H9 (cell line): Measurements from ENCODE around the gene LRRFIP1. TPM values are rescaled to one million over a fixed set of nuclear protein-coding genes. Genes with fewer than 3 reads are reported as not detected.

Experiments
- DNase-seq: peaks from one replicate; pipeline ENCODE4 v3.0.0-alpha.2; 2017
- H2AFZ ChIP-seq: one replicate; pipeline ENCODE4 v1.6.1; 2013; ENCODE audit warnings: mild to moderate bottlenecking, low read length, control low read depth, moderate library complexity
- H2AK5ac ChIP-seq: 2 replicates; pipeline ENCODE4 v1.6.1; 2013; ENCODE audit warnings: low read length, control low read depth, mixed read lengths; ENCODE audit not compliant: insufficient read length
- H2BK120ac ChIP-seq: one replicate; pipeline ENCODE4 v1.6.1; 2013; ENCODE audit warnings: low read depth, mild to moderate bottlenecking, low read length, control low read depth, inconsistent platforms; ENCODE audit not compliant: poor library complexity, severe bottlenecking
- H2BK12ac ChIP-seq: 2 replicates; pipeline ENCODE4 v1.6.1; 2013; ENCODE audit warnings: low read length, control low read depth, mixed read lengths, low read depth; ENCODE audit not compliant: insufficient read length
- H2BK15ac ChIP-seq: 2 replicates; pipeline ENCODE4 v1.6.1; 2013; ENCODE audit warnings: low read depth, low read length, control low read depth
- H2BK20ac ChIP-seq: one replicate; pipeline ENCODE4 v1.6.1; 2013; ENCODE audit warnings: low read depth, mild to moderate bottlenecking, low read length, control low read depth, inconsistent platforms; ENCODE audit not compliant: poor library complexity, severe bottlenecking
- H2BK5ac ChIP-seq: 2 replicates; pipeline ENCODE4 v1.6.1; 2013; ENCODE audit warnings: low read length, control low read depth, mixed read lengths; ENCODE audit not compliant: insufficient read length
- H3K14ac ChIP-seq: 2 replicates; pipeline ENCODE4 v1.6.1; 2013; ENCODE audit warnings: low read length, control low read depth; ENCODE audit not compliant: insufficient read depth
- H3K18ac ChIP-seq: 2 replicates; pipeline ENCODE4 v1.6.1; 2013; ENCODE audit warnings: low read depth, mild to moderate bottlenecking, mixed read lengths, low read length, control low read depth; ENCODE audit not compliant: insufficient read length
- H3K23ac ChIP-seq: 2 replicates; pipeline ENCODE4 v1.6.1; 2013; ENCODE audit warnings: low read length, control low read depth, mixed read lengths, low read depth; ENCODE audit not compliant: insufficient read length
- H3K23me2 ChIP-seq: 2 replicates; pipeline ENCODE4 v1.6.1; 2013; ENCODE audit warnings: low read depth, mild to moderate bottlenecking, mixed read lengths, low read length, control low read depth; ENCODE audit not compliant: insufficient read length, poor library complexity, severe bottlenecking
- H3K27ac ChIP-seq: 2 replicates; pipeline ENCODE4 v1.5.1; 2013; ENCODE audit warnings: low read length, control low read depth, mixed read lengths, low read depth; ENCODE audit not compliant: insufficient read length
- H3K27me3 ChIP-seq: 2 replicates; pipeline ENCODE4 v1.6.1; 2013; ENCODE audit warnings: low read length, control low read depth, inconsistent platforms; ENCODE audit not compliant: insufficient read depth
- H3K4ac ChIP-seq: 2 replicates; pipeline ENCODE4 v1.6.1; 2013; ENCODE audit warnings: low read depth, mild to moderate bottlenecking, control low read depth, inconsistent platforms, low read length, moderate library complexity
- H3K4me1 ChIP-seq: 2 replicates; pipeline ENCODE4 v1.6.1; 2013; ENCODE audit warnings: low read length, control low read depth, inconsistent platforms; ENCODE audit not compliant: insufficient read depth
- H3K4me2 ChIP-seq: 2 replicates; pipeline ENCODE4 v1.6.1; 2013; ENCODE audit warnings: low read length, control low read depth, mixed read lengths; ENCODE audit not compliant: insufficient read length, insufficient read depth
- H3K56ac ChIP-seq: 2 replicates; pipeline ENCODE4 v1.6.1; 2013; ENCODE audit warnings: low read depth, mild to moderate bottlenecking, mixed read lengths, low read length, control low read depth; ENCODE audit not compliant: insufficient read length
- H3K79me1 ChIP-seq: 2 replicates; pipeline ENCODE4 v1.6.1; 2013; ENCODE audit warnings: low read depth, mild to moderate bottlenecking, moderate library complexity, low read length, control low read depth, inconsistent platforms; ENCODE audit not compliant: insufficient read depth, poor library complexity, severe bottlenecking
- H3K79me2 ChIP-seq: 2 replicates; pipeline ENCODE4 v1.6.1; 2013; ENCODE audit warnings: low read length, control low read depth, inconsistent platforms; ENCODE audit not compliant: insufficient read depth
- H3K9ac ChIP-seq: 2 replicates; pipeline ENCODE4 v1.6.1; 2013; ENCODE audit warnings: low read length, control low read depth, mixed read lengths; ENCODE audit not compliant: insufficient read length; ENCODE audit errors: extremely low read depth
- H3K9me3 ChIP-seq: one replicate; pipeline ENCODE4 v1.6.1; 2013; ENCODE audit warnings: low read depth, low read length, inconsistent platforms; ENCODE audit not compliant: control insufficient read depth
- H3T11ph ChIP-seq: one replicate; pipeline ENCODE4 v1.6.1; 2013; ENCODE audit warnings: mild to moderate bottlenecking, low read length, control low read depth, inconsistent platforms
- H4K20me1 ChIP-seq: one replicate; pipeline ENCODE4 v1.6.1; 2013; ENCODE audit not compliant: control insufficient read depth, insufficient read length, insufficient read depth
- H4K5ac ChIP-seq: 2 replicates; pipeline ENCODE4 v1.6.1; 2013; ENCODE audit warnings: low read depth, mild to moderate bottlenecking, mixed read lengths, low read length, control low read depth; ENCODE audit not compliant: insufficient read length
- H4K8ac ChIP-seq: replicated peaks from 2 replicates; pipeline ENCODE4 v1.6.1; 2013; ENCODE audit warnings: low read length, control low read depth, mixed read lengths, low read depth; ENCODE audit not compliant: insufficient read length
- H4K91ac ChIP-seq: 2 replicates; pipeline ENCODE4 v1.6.1; 2013; ENCODE audit warnings: low read depth, mild to moderate bottlenecking, moderate library complexity, mixed read lengths, low read length, control low read depth; ENCODE audit not compliant: insufficient read length
- H3K27ac Mint-ChIP-seq, 3 experiments: 2 replicates in 2 of 3; 3 replicates in 1 of 3; pipeline ENCODE4 v1.8.0; 2020 to 2021; ENCODE audit warnings: mixed read lengths in 3 of 3, mild to moderate bottlenecking in 1 of 3, moderate library complexity in 1 of 3
- H3K27me3 Mint-ChIP-seq: 2 replicates; pipeline ENCODE4 v1.8.0; 2021; ENCODE audit warnings: low read depth, mild to moderate bottlenecking, moderate library complexity, mixed read lengths
- H3K36me3 Mint-ChIP-seq, 3 experiments: 2 replicates in 2 of 3; 3 replicates in 1 of 3; pipeline ENCODE4 v1.8.0; 2020 to 2021; ENCODE audit warnings: low read depth in 3 of 3, mixed read lengths in 3 of 3; ENCODE audit not compliant: insufficient read depth in 1 of 3
- H3K4me1 Mint-ChIP-seq, 2 experiments: 2 replicates each; pipeline ENCODE4 v1.8.0; 2020; ENCODE audit warnings: mixed read lengths in 2 of 2
- H3K4me3 Mint-ChIP-seq, 2 experiments: 2 replicates in 1 of 2; 3 replicates in 1 of 2; pipeline ENCODE4 v1.8.0; 2020 to 2021; ENCODE audit warnings: mild to moderate bottlenecking in 2 of 2, mixed read lengths in 2 of 2, moderate library complexity in 1 of 2
- H3K9me3 Mint-ChIP-seq, 2 experiments: 2 replicates in 1 of 2; 3 replicates in 1 of 2; pipeline ENCODE4 v1.8.0; 2020; ENCODE audit warnings: mild to moderate bottlenecking in 2 of 2, mixed read lengths in 2 of 2, moderate library complexity in 1 of 2
- WGBS: extraction: QIAGEN DNeasy Blood & Tissue Kit; methylation state at CpG from one replicate; pipeline ENCODE4 v1.1.7; 2013; ENCODE audit warnings: missing lambda C conversion rate, low lambda C conversion rate, mixed read lengths; ENCODE audit not compliant: insufficient read length; ENCODE audit errors: extremely low coverage; 5-methylcytosine and 5-hydroxymethylcytosine counted together
- total RNA-seq: library from RNA; stranded (reverse); gene quantifications from 2 replicates; pipeline ENCODE4 v1.2.1, GENCODE V29; 2021
- TF ChIP-seq, protein P1 (sequence below): fragments of 200-600 bp; sonication (generic); conservative IDR thresholded peaks from 3 replicates; pipeline ENCODE4 v1.8.0; 2021; ENCODE audit warnings: antibody characterized with exemption, mild to moderate bottlenecking

The LRRFIP1 gene
- total RNA-seq, 1 experiment from 2014 or later = 38.5 TPM

- H3K4me1 Mint-ChIP-seq = peaks cover 1 to 2% of the 10 kb centered on the region in 2 experiments
- Histone ChIP-seq H3K27ac (no peak overlapping the region), H3K23ac (no peak overlapping the region), H3K27me3 (no peaks in the 10 kb centered on the region), H4K91ac (no peak overlapping the region), H3K18ac (no peak overlapping the region), H3K9me3 (no peaks in the 10 kb centered on the region), H3K23me2 (no peaks in the 10 kb centered on the region), H4K5ac (no peak overlapping the region), H4K8ac (no peak overlapping the region), H3K14ac (no peak overlapping the region; the same call in 1 of the 2 replicates), H2BK15ac (no peak overlapping the region), H3K4ac (no peak overlapping the region), H2AK5ac (no peak overlapping the region), H3K56ac (no peak overlapping the region), H2BK20ac (no peak overlapping the region), H3K79me2 (no peaks in the 10 kb centered on the region), H3K4me1 (no peaks in the 10 kb centered on the region), H3K4me2 (no peak overlapping the region), H4K20me1 (no peaks in the 10 kb centered on the region), H3K79me1 (no peaks in the 10 kb centered on the region), H3T11ph (no peak overlapping the region), H2BK120ac (no peak overlapping the region), H2BK12ac (no peak overlapping the region), H2BK5ac (no peak overlapping the region), H2AFZ (no peak overlapping the region), H3K9ac (no peak overlapping the region)
- H3K27ac Mint-ChIP-seq = no peak overlapping the region
- TF ChIP-seq, protein P1, sequence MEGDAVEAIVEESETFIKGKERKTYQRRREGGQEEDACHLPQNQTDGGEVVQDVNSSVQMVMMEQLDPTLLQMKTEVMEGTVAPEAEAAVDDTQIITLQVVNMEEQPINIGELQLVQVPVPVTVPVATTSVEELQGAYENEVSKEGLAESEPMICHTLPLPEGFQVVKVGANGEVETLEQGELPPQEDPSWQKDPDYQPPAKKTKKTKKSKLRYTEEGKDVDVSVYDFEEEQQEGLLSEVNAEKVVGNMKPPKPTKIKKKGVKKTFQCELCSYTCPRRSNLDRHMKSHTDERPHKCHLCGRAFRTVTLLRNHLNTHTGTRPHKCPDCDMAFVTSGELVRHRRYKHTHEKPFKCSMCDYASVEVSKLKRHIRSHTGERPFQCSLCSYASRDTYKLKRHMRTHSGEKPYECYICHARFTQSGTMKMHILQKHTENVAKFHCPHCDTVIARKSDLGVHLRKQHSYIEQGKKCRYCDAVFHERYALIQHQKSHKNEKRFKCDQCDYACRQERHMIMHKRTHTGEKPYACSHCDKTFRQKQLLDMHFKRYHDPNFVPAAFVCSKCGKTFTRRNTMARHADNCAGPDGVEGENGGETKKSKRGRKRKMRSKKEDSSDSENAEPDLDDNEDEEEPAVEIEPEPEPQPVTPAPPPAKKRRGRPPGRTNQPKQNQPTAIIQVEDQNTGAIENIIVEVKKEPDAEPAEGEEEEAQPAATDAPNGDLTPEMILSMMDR = no peak
- H3K9me3 Mint-ChIP-seq = peaks cover 11 to 17% of the 10 kb centered on the region in 2 experiments; a peak in 4 of 5 replicates
- no CpG with 5 or more reads among the region's 18 CpGs for WGBS
- H3K4me3 Mint-ChIP-seq = no peak overlapping the region
- no peaks in the 10 kb centered on the region for H3K27me3 Mint-ChIP-seq
- DNase-seq = no peak
- peaks cover 17 to 30% (median 27%) of the 10 kb centered on the region in 3 experiments for H3K36me3 Mint-ChIP-seq
Measured at GRCh38 chr2:237682856-237683670, 55.7 kb downstream of the LRRFIP1 start.
